ENCODE results near the gene SRPK1.

- no peak for TF ChIP-seq POLR2AphosphoS5 (IDR thresholded peaks at IDR 0.05; ENCODE audit: low read depth)
- TF ChIP-seq CTCF (IDR thresholded peaks at IDR 0.05; ENCODE audit: insufficient read depth, low read length): no peak
- no peak for TF ChIP-seq SPI1 (IDR thresholded peaks at IDR 0.05; ENCODE audit: borderline replicate concordance, low read depth)
- TF ChIP-seq REST (IDR thresholded peaks at IDR 0.05; ENCODE audit: insufficient replicate concordance, low read depth): no peak
- TF ChIP-seq GABPA (IDR thresholded peaks at IDR 0.05; ENCODE audit: low read depth): no peak
These were observed 48.7 kb upstream of the SRPK1 start for GRCh38 chr6:35969646-35970045.
